Coronary artery (tissue), 2 donors: ENCODE data around the gene SLBP.

Experiments used
- DNase-seq: peaks from one replicate; pipeline ENCODE4 v3.0.0-alpha.2; 2017; ENCODE audit warnings: low spot score
- H3K27ac ChIP-seq, 2 donors: fragments of 200-600 bp; sonication (generic); one replicate each; pipeline ENCODE4 v1.5.1; 2016 to 2019
- H3K4me3 ChIP-seq: fragments of 200-600 bp; sonication (generic); 2 replicates; pipeline ENCODE4 v1.5.1; 2016; ENCODE audit warnings: mild to moderate bottlenecking, moderate library complexity
- CTCF ChIP-seq: fragments of 200-600 bp; sonication (generic); IDR thresholded peaks from one replicate; pipeline ENCODE4 v1.5.1; 2019; ENCODE audit warnings: antibody characterized with exemption

SLBP gene

GRCh38 chr4:1743975-1744374 lies 31.9 kb upstream of the SLBP start:
- DNase-seq: no peak
- Histone ChIP-seq H3K27ac (no peak overlapping the region), H3K4me3 (no peak overlapping the region)

GRCh38 chr4:1743551-1743950 lies 31.4 kb upstream of the SLBP start:
- DNase-seq: no peak
- no peak for TF ChIP-seq CTCF
- Histone ChIP-seq H3K27ac (no peak overlapping the region), H3K4me3 (no peak overlapping the region)

More at GRCh38 chr4:1743975-1744374, 31.9 kb upstream of the SLBP start:
- TF ChIP-seq CTCF: no peak

GRCh38 chr4:1741208-1741607 lies 29.1 kb upstream of the SLBP start:
- H3K4me3 ChIP-seq: no peak overlapping the region
- TF ChIP-seq CTCF: no peak
- DNase-seq: no peak
- no peak overlapping the region for H3K27ac ChIP-seq

GRCh38 chr4:1740021-1740545 lies 28.0 kb upstream of the SLBP start:
- TF ChIP-seq CTCF: no peak
- DNase-seq: no peak
- Histone ChIP-seq H3K4me3 (no peak overlapping the region), H3K27ac (no peak overlapping the region)

- no peak for DNase-seq
- no peak overlapping the region for H3K27ac ChIP-seq
- no peak for TF ChIP-seq CTCF
- no peak overlapping the region for H3K4me3 ChIP-seq
Measured at GRCh38 chr4:1739358-1739757, 27.2 kb upstream of the SLBP start.

- TF ChIP-seq CTCF: no peak
- Histone ChIP-seq H3K4me3 (no peak overlapping the region), H3K27ac (no peak overlapping the region)
- DNase-seq: no peak
Measured at GRCh38 chr4:1738410-1738809, 26.3 kb upstream of the SLBP start.

- DNase-seq: no peak
Measured at GRCh38 chr4:1737666-1738065, 25.5 kb upstream of the SLBP start.

More at GRCh38 chr4:1737666-1738065, 25.5 kb upstream of the SLBP start:
- Histone ChIP-seq H3K4me3 (no peak overlapping the region), H3K27ac (no peak overlapping the region)
- no peak for TF ChIP-seq CTCF
